Lower leg skin (tissue), 4 donors: ENCODE data around the gene DHRS11. TPM values are rescaled to one million over a fixed set of nuclear protein-coding genes. Genes with fewer than 3 reads are reported as not detected.

Source experiments
- DNase-seq, 2 donors: peaks; one replicate each; pipeline ENCODE4 v3.0.0-alpha.2; 2019; ENCODE audit warnings: low spot score in 2 of 2
- H3K4me3 ChIP-seq: fragments of 200-600 bp; sonication (generic); 2 replicates; pipeline ENCODE4 v1.5.1; 2017; ENCODE audit warnings: mild to moderate bottlenecking, low read depth; ENCODE audit not compliant: poor library complexity, severe bottlenecking
- POLR2A ChIP-seq, 2 donors: fragments of 450-650 bp; IDR thresholded peaks; one replicate each; pipeline ENCODE4 v1.6.1; 2016 to 2017; ENCODE audit warnings: antibody characterized with exemption in 2 of 2, mild to moderate bottlenecking in 1 of 2, moderate library complexity in 1 of 2
- WGBS, 2 donors: methylation state at CpG; one replicate each; pipeline ENCODE4 v1.1.5; 2018; 5-methylcytosine and 5-hydroxymethylcytosine counted together
- intact Hi-C: fragments of 100-400 bp; cut with DNase I; formaldehyde crosslinking; loops from one replicate; pipeline ENCODE4 v1.15.0; 2023; ENCODE audit warnings: low total_unique reads
- total RNA-seq, 4 donors: library from RNA; depleted of rRNA; stranded (reverse); fragments of >200 nt; gene quantifications; one replicate each; pipeline ENCODE4 v1.1.0, GENCODE V29; 2016
- TF ChIP-seq, protein P1 (sequence below), 3 donors: fragments of 450-650 bp; IDR thresholded peaks; one replicate each; pipeline ENCODE4 v1.5.1; 2016; ENCODE audit warnings: antibody characterized with exemption in 3 of 3, mild to moderate bottlenecking in 3 of 3, moderate library complexity in 2 of 3

DHRS11 gene, protein sequence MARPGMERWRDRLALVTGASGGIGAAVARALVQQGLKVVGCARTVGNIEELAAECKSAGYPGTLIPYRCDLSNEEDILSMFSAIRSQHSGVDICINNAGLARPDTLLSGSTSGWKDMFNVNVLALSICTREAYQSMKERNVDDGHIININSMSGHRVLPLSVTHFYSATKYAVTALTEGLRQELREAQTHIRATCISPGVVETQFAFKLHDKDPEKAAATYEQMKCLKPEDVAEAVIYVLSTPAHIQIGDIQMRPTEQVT
- total RNA-seq = 10 to 100 TPM; 11.3 to 21.1 (median 14.9) TPM

DNA sequence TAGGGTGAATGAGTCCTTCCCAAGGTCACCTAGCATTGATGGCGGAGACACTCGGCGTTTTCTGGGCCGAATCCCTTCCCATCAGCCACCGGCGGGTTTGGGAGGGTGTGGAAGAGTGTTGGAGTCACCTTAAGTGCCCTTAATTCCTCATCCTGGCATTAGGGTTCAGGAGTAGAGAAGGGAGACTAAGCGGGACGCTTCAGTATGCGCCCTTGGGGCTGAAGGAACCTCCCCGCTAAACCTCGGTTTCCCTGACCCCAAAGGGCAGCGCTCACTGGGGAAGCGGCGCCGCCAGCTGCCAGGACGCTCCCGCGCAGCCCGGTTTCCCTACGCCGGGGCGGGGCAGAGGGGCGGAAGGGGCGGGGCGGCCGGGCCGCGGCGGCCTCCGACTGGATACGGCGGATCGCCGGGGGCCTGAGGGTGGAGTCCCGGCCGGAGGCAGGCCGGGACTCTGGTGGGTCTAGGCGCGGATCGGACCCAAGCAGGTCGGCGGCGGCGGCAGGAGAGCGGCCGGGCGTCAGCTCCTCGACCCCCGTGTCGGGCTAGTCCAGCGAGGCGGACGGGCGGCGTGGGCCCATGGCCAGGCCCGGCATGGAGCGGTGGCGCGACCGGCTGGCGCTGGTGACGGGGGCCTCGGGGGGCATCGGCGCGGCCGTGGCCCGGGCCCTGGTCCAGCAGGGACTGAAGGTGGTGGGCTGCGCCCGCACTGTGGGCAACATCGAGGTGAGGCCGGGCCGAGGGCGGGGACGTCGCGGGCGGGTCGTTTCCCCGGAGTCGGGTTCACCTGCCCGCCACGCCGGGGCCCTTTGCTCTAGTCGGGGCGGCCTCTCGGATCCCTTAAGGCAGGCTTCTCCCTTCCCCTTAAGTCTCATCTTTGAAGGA lies at the start of gene DHRS11:
TSS of gene DHRS11 (plus strand) at position 446 of the 882 bp plus-strand sequence. CDS start at position 577, 131 bp downstream.
- no peak for TF ChIP-seq POLR2A (IDR thresholded peaks at IDR 0.05)
- TF ChIP-seq, protein P1, sequence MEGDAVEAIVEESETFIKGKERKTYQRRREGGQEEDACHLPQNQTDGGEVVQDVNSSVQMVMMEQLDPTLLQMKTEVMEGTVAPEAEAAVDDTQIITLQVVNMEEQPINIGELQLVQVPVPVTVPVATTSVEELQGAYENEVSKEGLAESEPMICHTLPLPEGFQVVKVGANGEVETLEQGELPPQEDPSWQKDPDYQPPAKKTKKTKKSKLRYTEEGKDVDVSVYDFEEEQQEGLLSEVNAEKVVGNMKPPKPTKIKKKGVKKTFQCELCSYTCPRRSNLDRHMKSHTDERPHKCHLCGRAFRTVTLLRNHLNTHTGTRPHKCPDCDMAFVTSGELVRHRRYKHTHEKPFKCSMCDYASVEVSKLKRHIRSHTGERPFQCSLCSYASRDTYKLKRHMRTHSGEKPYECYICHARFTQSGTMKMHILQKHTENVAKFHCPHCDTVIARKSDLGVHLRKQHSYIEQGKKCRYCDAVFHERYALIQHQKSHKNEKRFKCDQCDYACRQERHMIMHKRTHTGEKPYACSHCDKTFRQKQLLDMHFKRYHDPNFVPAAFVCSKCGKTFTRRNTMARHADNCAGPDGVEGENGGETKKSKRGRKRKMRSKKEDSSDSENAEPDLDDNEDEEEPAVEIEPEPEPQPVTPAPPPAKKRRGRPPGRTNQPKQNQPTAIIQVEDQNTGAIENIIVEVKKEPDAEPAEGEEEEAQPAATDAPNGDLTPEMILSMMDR (IDR thresholded peaks at IDR 0.05) = no peak
- DNase-seq = peak; percentile 73 to 96
- intact Hi-C loops = no loop called here
- WGBS, 2 donors = 1 to 2% methylated on average over 38 to 61 of the region's 87 CpGs
- H3K4me3 ChIP-seq = peak within 1 kb of the TSS; percentile 82

DNA sequence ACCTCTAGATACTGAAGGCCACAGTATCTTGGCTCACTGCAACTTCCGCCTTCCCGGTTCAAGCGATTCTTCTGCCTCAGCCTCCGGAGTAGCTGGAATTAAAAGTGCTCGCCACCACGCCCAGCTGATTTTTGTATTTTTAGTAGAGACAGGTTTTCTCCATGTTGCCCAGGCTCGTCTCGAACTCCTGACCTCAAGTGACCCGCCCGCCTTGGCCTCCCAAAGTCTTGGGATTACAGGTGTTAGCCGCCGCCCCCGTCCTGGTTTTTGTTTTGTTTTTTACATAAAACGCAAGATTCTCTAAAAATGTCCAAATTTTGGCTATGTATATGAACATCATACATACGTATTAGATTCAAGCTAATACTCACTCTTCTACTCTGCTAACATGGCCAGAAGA lies 48.9 kb upstream of the DHRS11 start:
- WGBS, 2 donors = 89 to 91% methylated on average over 15 of the region's 15 CpGs
- DNase-seq = no peak
- TF ChIP-seq POLR2A (IDR thresholded peaks at IDR 0.05) = no peak
- TF ChIP-seq, protein P1 (IDR thresholded peaks at IDR 0.05) = no peak
- H3K4me3 ChIP-seq = no peak overlapping the region
- intact Hi-C loops = no loop called here

DNA sequence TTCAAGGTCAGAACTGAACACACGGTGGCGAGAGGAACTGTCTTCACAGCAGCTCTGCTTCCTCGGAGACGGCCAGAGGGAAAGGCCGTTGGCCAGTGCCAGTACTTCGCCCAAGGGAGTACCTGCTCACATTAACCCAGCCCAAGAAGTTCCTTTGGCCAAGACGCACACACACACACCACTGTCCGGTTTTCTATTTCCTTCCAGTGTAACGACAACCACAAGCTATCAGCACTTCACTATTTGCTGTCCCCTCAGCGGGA lies 47.7 kb upstream of the DHRS11 start:
- H3K4me3 ChIP-seq = peak overlapping the region; percentile 96
- intact Hi-C loops = no loop called here
- TF ChIP-seq, protein P1 (IDR thresholded peaks at IDR 0.05) = no peak
- TF ChIP-seq POLR2A (IDR thresholded peaks at IDR 0.05) = no peak
- no peak for DNase-seq
- WGBS, 2 donors = 1% methylated on average over 10 of the region's 10 CpGs

DNA sequence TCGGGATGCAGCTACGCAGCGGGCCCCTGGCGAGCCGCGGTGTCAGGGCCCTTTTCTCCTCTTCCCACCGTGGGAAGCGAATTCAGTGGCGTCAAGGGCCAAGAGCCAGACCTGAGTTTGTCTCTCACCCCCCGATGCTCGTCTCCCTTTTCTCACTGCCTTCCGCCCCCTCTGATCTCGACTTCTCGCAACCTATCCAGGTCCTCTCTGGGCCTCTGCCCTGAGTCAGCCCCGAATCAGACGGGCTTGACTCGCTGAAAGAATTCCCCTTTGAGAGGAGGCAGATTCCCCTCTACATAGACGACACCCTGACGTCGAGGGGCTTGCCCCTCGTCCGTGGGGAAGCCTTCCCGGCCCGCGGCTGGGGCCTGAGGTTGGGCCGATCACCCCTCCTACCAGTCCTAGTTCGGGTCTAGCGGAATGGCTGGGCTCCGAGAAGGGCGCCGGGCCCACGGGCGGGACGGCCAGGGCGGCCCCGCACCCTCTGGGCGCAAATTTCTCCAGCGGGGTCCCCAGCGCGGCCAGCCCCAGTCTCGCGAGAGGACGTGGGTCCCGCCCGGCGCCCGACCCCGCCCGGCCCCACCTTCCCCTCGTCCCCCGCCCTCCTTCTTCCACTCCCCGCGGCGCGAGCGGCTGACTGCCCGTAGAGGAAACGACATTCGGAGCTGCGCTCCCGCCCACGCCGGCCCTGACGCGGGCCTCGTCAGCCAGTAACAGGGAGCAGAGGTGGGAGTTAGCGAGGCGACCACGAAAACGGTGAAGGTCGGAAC lies 47.2 kb upstream of the DHRS11 start, which contains the start of gene GGNBP2:
TSS of gene GGNBP2 (plus strand) at position 613 of the 770 bp plus-strand sequence. CDS start 806 bp downstream, outside the sequence.
- intact Hi-C loops = no loop called here

DNA sequence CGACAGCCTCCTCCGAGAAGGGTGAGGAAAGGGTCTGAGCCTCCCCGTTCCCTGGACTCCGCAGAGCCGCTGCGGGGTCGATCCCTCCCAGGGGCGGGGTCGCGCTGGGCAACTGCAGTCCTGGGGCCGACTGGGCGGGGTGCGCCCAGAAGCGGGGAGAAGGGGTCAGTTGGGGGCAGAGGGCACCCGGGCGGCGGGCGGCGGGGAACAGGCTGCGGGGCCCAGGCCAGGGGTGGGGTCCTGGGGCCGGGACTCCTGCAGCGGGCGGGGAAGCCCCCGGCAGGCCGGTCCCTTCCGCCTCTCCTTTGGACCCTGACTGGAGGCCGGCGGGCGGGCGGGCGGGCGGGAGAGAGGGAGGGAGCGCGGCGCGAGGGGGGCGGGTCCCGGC lies 46.6 kb upstream of the DHRS11 start:
- 1% methylated on average over 17 of the region's 38 CpGs; no CpG with 5 or more reads in 1 of the 2 donors for WGBS, 2 donors
- H3K4me3 ChIP-seq = peak overlapping the region; percentile 96
- intact Hi-C loops = no loop called here
- DNase-seq = no peak
- TF ChIP-seq, protein P1 (IDR thresholded peaks at IDR 0.05) = no peak
- no peak for TF ChIP-seq POLR2A (IDR thresholded peaks at IDR 0.05)

More for the DNA sequence above, 47.2 kb upstream of the DHRS11 start, which contains the start of gene GGNBP2:
- DNase-seq = peak; percentile 84 to 98
- TF ChIP-seq POLR2A (IDR thresholded peaks at IDR 0.05) = peak in 1 of 2 donors; percentile 70
- TF ChIP-seq, protein P1 (IDR thresholded peaks at IDR 0.05) = no peak
- WGBS, 2 donors = 0 to 1% methylated on average over 30 to 39 of the region's 71 CpGs
- H3K4me3 ChIP-seq = peak within 1 kb of the TSS; percentile 96
